ENCODE results near the gene MDM4.
"Not testable (repeated sequence)": the region's sequence is repeated elsewhere in the genome, so short reads cannot be mapped to it uniquely, and the experiment has no call there.

Gene MDM4

DNA sequence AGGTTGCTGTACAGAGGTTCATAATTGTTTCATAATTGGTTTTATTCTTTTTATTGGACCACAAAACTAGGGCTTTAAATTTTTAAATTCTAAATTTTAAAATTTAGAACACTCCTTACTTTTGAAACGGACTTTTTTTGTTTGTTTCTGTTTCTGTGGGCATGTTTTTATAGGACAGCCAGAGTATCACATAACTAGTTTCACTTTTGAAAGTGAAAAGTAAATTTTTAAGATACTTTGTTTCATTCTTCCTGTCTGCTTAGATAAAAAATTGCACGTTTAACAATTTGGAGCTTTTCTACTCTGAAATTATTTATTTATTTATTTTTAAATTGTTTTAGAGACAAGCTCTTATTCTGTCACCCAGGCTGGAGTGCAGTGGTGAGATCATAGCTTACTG lies 29.7 kb downstream of the MDM4 start:
- no peak overlapping the region for H3K4me3 ChIP-seq (ENCODE audit: control insufficient read depth, low read depth, low read length)
- TF ChIP-seq, protein P1, sequence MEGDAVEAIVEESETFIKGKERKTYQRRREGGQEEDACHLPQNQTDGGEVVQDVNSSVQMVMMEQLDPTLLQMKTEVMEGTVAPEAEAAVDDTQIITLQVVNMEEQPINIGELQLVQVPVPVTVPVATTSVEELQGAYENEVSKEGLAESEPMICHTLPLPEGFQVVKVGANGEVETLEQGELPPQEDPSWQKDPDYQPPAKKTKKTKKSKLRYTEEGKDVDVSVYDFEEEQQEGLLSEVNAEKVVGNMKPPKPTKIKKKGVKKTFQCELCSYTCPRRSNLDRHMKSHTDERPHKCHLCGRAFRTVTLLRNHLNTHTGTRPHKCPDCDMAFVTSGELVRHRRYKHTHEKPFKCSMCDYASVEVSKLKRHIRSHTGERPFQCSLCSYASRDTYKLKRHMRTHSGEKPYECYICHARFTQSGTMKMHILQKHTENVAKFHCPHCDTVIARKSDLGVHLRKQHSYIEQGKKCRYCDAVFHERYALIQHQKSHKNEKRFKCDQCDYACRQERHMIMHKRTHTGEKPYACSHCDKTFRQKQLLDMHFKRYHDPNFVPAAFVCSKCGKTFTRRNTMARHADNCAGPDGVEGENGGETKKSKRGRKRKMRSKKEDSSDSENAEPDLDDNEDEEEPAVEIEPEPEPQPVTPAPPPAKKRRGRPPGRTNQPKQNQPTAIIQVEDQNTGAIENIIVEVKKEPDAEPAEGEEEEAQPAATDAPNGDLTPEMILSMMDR (IDR thresholded peaks at IDR 0.05; ENCODE audit: control insufficient read depth, insufficient read depth, low read depth, low read length, missing control alignments) = no peak
- DNase-seq (ENCODE audit: low read depth) = no peak

DNA sequence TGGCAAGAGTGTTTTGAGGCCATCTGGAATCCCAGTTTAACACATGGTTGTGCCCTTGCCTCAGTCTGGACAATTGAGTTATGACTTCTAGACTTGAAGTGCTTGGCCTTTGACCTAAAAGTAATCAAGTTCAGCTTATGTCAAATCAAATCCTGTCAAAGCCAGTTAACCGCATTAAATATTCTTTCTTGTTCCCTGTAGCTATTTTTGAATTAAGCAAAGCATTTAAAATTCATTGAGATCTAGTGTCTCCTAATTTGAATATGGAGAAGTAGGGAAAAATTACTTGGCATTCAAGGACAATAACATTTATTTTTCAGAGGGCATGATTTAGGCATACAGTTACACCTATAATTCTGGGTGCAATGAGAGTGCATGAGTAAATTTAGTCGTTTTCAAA lies 32.1 kb downstream of the MDM4 start:
- no peak for DNase-seq (ENCODE audit: low read depth)
- TF ChIP-seq, protein P1 (IDR thresholded peaks at IDR 0.05; ENCODE audit: control insufficient read depth, insufficient read depth, low read depth, low read length, missing control alignments) = no peak
- no peak overlapping the region for H3K4me3 ChIP-seq (ENCODE audit: control insufficient read depth, low read depth, low read length)

DNA sequence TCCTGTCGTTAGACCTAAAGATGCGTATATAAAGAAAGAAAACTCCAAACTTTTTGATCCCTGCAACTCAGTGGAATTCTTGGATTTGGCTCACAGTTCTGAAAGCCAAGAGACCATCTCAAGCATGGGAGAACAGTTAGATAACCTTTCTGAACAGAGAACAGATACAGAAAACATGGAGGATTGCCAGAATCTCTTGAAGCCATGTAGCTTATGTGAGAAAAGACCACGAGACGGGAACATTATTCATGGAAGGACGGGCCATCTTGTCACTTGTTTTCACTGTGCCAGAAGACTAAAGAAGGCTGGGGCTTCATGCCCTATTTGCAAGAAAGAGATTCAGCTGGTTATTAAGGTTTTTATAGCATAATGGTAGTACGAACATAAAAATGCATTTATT lies 33.1 kb downstream of the MDM4 start:
- no peak for DNase-seq (ENCODE audit: low read depth)

GRCh38 chr1:204550926-204551325 lies 34.7 kb downstream of the MDM4 start:
- no peak for DNase-seq (ENCODE audit: low read depth)
- H3K4me3 ChIP-seq (ENCODE audit: control insufficient read depth, low read depth, low read length) = no peak overlapping the region
- TF ChIP-seq, protein P1 (IDR thresholded peaks at IDR 0.05; ENCODE audit: control insufficient read depth, insufficient read depth, low read depth, low read length, missing control alignments) = no peak

More for the DNA sequence above, 33.1 kb downstream of the MDM4 start:
- no peak overlapping the region for H3K4me3 ChIP-seq (ENCODE audit: control insufficient read depth, low read depth, low read length)
- TF ChIP-seq, protein P1 (IDR thresholded peaks at IDR 0.05; ENCODE audit: control insufficient read depth, insufficient read depth, low read depth, low read length, missing control alignments) = no peak

DNA sequence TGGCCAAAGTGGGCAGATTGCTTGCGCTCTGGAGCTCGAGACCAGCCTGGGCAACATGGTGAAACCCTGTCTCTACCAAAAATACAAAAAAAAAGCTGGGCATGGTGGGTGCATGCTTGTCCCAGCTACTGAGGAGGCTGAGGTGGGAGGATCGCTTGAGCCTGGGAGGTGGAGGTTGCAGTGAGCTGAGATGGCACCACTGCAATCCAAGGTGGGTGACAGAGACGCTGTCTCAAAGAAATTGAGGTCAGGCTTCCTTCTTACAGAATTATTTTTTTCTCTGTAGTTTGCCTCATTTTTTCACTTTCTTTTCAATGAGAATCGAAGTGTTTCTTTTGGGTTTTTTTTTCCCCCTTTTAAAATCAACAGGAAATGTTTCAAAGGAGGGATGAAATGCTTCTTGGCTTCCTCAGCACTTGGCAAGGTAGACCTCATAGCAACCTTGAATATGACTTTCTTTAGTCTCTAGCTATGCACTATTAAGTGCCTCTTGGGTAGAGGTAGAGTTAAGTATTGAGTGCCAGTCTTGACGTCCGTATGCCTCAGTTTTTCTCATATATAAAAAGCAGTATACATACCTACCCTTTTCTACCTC lies 40.3 kb downstream of the MDM4 start:
- DNase-seq (ENCODE audit: low read depth) = no peak
- H3K4me3 ChIP-seq (ENCODE audit: control insufficient read depth, low read depth, low read length) = no peak overlapping the region
- TF ChIP-seq, protein P1 (IDR thresholded peaks at IDR 0.05; ENCODE audit: control insufficient read depth, insufficient read depth, low read depth, low read length, missing control alignments) = no peak

GRCh38 chr1:204558467-204558866 lies 42.3 kb downstream of the MDM4 start:
- TF ChIP-seq, protein P1 (IDR thresholded peaks at IDR 0.05; ENCODE audit: control insufficient read depth, insufficient read depth, low read depth, low read length, missing control alignments) = no peak
- no peak for DNase-seq (ENCODE audit: low read depth)
- no peak overlapping the region for H3K4me3 ChIP-seq (ENCODE audit: control insufficient read depth, low read depth, low read length)

GRCh38 chr1:204560002-204560401 lies 43.8 kb downstream of the MDM4 start:
- not testable (repeated sequence) for DNase-seq (ENCODE audit: low read depth); H3K4me3 ChIP-seq (ENCODE audit: control insufficient read depth, low read depth, low read length)
